Large intestine (tissue), 3 donors: ENCODE results near the gene IL17A. TPM values are rescaled to one million over a fixed set of nuclear protein-coding genes. Genes with fewer than 3 reads are reported as not detected.

ENCODE experiments used
- DNase-seq, 2 donors: peaks; one replicate each; pipeline versions ENCODE4 v3.0.0 to v3.0.0-alpha.2; 2013
- H3K27ac ChIP-seq: one replicate; pipeline ENCODE4 v1.5.1; 2013; ENCODE audit warnings: low read length
- H3K27me3 ChIP-seq: 2 replicates; pipeline ENCODE4 v1.6.1; 2013; ENCODE audit warnings: low read length; ENCODE audit not compliant: control insufficient read depth, insufficient read depth
- H3K36me3 ChIP-seq: 2 replicates; pipeline ENCODE4 v1.6.1; 2013; ENCODE audit warnings: low read length; ENCODE audit not compliant: control insufficient read depth, insufficient read depth
- H3K4me1 ChIP-seq: one replicate; pipeline ENCODE4 v1.6.1; 2013; ENCODE audit warnings: low read length; ENCODE audit not compliant: control insufficient read depth, insufficient read depth
- H3K4me3 ChIP-seq: one replicate; pipeline ENCODE4 v1.5.1; 2013; ENCODE audit warnings: low read length
- H3K9me3 ChIP-seq: one replicate; pipeline ENCODE4 v1.6.1; 2013; ENCODE audit warnings: mild to moderate bottlenecking, low read depth, low read length, moderate library complexity; ENCODE audit not compliant: control insufficient read depth
- WGBS: methylation state at CpG from one replicate; pipeline ENCODE4 v1.1.5; 2013; ENCODE audit warnings: low lambda C conversion rate; ENCODE audit not compliant: insufficient coverage; 5-methylcytosine and 5-hydroxymethylcytosine counted together
- polyA plus RNA-seq: library from polyadenylated mRNA; unstranded; fragments of 120-200 nt; gene quantifications from one replicate; pipeline ENCODE4 v1.2.1, GENCODE V29; 2013

IL17A gene
- polyA plus RNA-seq, 1 donor = 0.78 TPM

DNA sequence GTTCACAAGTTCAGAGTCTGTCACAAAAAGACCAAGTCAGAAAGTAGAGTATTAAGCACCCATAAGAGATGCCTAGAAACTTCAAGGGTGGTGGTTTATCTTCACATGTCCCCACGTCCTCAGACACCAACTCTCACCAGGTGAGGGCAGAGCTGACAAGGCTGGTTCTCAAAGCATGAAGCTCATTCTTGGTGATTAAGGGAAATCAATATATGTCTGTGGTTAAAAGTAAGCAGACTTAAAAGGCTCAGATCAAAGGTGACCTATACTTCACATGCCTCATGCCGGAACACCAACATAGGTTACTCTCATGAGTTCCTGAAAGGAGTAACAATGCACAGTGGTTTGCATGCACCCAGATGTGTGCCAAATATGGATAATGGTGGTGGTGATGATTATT lies 27.0 kb downstream of the IL17A start:
- Histone ChIP-seq H3K27ac (no peak overlapping the region), H3K4me3 (no peak overlapping the region), H3K27me3 (no peaks in the 10 kb centered on the region), H3K36me3 (no peaks in the 10 kb centered on the region), H3K9me3 (no peaks in the 10 kb centered on the region), H3K4me1 (peaks cover 10% of the 10 kb centered on the region)
- no peak for DNase-seq
- no CpG with 5 or more reads among the region's 2 CpGs for WGBS

DNA sequence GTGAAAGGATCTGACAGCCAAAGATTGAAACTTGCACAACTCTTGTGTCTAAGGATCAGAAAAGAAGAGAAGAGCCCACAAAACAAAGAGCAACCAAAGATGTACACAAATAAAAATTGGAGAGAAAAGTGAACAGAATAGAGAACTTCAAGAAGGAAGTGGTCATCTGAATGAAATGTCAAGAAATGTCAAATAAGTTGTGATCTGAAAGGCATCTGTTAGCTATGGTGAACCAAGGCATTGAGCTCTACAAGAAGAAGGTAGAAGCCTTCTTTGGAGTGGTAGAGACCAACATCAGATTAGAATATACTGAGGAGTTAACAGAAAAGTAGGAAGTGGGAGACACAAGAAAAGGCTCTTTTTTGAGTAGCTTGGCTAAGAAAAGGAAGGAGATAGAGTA lies 29.6 kb downstream of the IL17A start:
- no peak overlapping the region for H3K4me3 ChIP-seq
- H3K27me3 ChIP-seq = no peaks in the 10 kb centered on the region
- no peaks in the 10 kb centered on the region for H3K36me3 ChIP-seq
- no peak overlapping the region for H3K27ac ChIP-seq
- no peak for DNase-seq
- no peaks in the 10 kb centered on the region for H3K9me3 ChIP-seq
- peaks cover 11% of the 10 kb centered on the region for H3K4me1 ChIP-seq

DNA sequence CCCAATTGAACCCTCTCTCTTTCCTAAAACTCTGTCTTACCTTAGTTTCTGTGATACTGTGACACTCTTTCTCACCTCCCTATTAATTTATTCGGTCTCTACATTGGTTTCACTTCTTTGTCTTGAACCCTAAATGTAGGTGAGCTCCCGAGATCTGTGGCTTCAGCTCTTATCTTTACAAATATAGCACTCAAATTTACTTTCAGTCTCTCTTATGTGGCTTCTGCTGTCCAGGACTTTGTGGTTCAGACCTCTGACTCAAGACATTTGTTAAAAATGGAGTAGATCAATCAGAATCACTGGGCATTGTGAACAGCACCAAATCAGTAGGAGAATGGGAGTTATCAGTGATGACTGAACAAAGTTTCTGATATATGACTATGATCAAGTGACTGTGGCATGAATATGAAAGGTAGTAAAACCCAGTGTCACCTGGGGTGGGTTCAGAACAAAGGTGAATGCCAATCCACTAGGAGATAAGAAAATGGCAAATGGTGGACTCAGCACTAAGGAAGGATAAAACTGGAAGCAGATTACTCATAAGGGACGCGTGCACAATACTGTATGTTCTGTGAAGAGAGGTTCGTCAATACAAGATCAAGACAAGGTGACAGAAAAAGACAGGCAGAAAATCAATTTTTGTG lies 30.9 kb downstream of the IL17A start:
- no peak overlapping the region for H3K4me3 ChIP-seq
- H3K4me1 ChIP-seq = peaks cover 11% of the 10 kb centered on the region
- H3K9me3 ChIP-seq = no peaks in the 10 kb centered on the region
- 64% methylated on average over 5 of the region's 5 CpGs for WGBS
- DNase-seq = peak; percentile 77 to 86
- peak overlapping the region; percentile 74 for H3K27ac ChIP-seq
- H3K27me3 ChIP-seq = peaks cover 2% of the 10 kb centered on the region
- no peaks in the 10 kb centered on the region for H3K36me3 ChIP-seq

DNA sequence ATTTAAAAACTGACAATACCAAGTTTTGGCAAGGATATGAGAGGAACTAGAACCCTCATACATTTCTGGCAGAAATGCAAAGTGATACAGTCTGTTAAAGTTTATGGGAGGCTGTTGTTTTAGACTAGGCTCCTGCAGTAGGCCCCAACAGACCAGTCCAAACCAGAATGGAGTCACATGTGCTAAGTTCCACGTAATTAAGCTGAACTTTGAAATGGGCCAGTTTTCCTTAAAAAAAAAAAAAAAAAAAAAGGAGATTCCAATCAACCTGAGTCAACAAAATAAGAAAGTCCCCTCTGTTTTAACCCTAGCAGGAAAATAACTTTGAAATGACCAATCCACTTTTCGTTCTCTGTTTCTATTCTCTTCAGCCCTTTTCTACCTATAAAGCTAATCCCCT lies 31.6 kb downstream of the IL17A start:
- no peaks in the 10 kb centered on the region for H3K36me3 ChIP-seq
- WGBS = 45% methylated on average over 2 of the region's 2 CpGs
- H3K4me3 ChIP-seq = no peak overlapping the region
- no peaks in the 10 kb centered on the region for H3K9me3 ChIP-seq
- H3K27ac ChIP-seq = peak overlapping the region; percentile 74
- H3K27me3 ChIP-seq = peaks cover 2% of the 10 kb centered on the region
- peak in 1 of 2 donors; percentile 49 for DNase-seq
- peaks cover 11% of the 10 kb centered on the region for H3K4me1 ChIP-seq

DNA sequence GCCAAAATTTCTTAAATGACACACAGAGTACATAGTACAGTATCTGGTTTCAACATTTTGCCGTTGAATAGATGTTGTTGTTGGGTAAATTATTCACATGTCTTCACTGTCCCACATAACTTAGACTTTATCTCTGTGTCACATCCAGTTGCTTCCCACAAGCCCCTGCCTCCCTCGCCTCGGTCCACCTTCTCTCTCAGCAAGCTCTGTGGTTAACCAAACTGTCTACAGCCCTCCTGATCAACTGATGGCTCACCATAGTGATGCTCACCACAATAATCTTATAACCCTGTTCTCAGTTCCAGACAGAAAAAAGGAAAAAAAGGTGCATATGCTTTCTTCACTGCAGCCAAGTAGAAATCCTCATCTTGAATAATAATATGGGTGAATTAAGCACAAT lies 35.1 kb downstream of the IL17A start:
- Histone ChIP-seq H3K9me3 (no peaks in the 10 kb centered on the region), H3K27me3 (peaks cover 2% of the 10 kb centered on the region), H3K4me1 (peaks cover 11% of the 10 kb centered on the region), H3K4me3 (no peak overlapping the region), H3K36me3 (no peaks in the 10 kb centered on the region), H3K27ac (no peak overlapping the region)
- WGBS = no CpG with 5 or more reads among the region's 3 CpGs
- DNase-seq = no peak

DNA sequence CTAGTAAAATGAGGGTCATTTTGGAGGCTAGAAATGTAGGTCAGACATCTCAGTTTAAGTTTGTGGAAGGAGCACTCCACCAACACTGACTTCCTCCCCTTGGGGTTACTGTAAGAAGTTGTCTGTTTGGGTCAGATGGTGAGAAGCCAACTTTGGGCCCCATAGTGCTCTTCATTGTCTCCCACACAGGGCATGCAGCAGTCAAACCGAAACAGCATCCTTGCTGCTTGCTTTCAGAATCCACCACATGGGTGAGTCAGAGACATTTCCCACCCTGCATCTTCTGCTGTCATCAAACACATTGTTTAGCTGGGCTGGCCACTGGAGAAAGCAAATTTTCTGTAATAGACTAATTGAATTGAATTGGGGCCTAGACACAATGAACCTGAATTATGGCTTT lies 41.3 kb downstream of the IL17A start:
- Histone ChIP-seq H3K4me3 (no peak overlapping the region), H3K36me3 (no peaks in the 10 kb centered on the region), H3K27me3 (no peaks in the 10 kb centered on the region), H3K27ac (no peak overlapping the region), H3K9me3 (no peaks in the 10 kb centered on the region), H3K4me1 (no peaks in the 10 kb centered on the region)
- no CpG with 5 or more reads among the region's 1 CpG for WGBS
- no peak for DNase-seq

DNA sequence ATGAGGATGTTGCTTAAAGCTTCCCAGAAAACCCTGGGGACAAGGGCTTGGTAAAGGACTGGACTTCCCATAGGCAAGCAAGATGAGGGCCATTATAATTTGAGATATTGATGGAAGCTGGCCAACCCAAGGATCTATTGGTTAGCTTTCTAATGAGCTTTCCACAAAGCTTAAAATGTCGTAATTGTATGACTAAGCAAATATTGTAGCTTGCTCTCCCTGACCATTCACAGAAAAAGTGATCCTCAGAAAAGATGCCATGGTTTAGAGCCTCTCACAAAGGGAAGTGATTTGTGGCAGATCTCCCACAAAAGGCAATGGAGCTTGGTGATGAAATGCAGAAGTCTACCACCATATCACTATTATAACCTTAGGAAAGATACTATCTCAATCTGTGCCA lies 44.5 kb downstream of the IL17A start:
- no peaks in the 10 kb centered on the region for H3K27me3 ChIP-seq
- H3K4me3 ChIP-seq = no peak overlapping the region
- no CpG with 5 or more reads among the region's 1 CpG for WGBS
- no peak overlapping the region for H3K27ac ChIP-seq
- H3K36me3 ChIP-seq = no peaks in the 10 kb centered on the region
- H3K4me1 ChIP-seq = no peaks in the 10 kb centered on the region
- H3K9me3 ChIP-seq = no peaks in the 10 kb centered on the region
- no peak for DNase-seq

DNA sequence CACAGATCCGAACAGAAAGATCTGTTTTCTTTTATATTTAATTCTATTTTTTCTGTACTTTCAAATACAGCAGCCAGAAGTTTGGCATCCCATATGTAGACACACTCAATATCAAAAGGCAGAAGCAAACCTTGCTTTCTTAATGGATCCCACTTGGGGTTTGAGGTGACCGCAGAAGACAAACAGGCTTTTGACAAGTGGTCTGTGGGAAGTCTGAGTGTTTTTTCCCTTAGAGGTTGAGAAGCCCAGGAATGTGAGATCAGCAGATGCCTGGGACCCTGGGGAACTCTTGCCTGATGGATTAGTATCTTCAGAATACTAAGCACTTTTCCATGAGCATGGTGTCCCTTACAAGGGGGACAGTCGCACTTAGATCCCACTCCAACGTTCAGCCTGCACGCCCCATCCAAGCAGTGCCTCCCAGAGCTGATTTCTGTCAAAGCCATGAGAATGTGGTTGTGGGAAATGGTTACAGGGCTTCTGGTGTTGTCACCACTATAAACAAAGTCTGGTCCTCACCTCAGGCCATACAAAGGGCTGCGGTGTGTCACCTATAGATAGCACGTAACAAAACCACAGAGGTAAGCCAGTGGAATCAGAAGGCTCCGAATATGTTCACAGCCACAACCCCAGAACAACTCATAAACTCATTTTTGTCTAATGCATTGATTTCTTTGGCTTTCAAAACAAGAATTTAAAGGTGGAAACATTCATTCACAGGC lies 45.4 kb downstream of the IL17A start:
- H3K27ac ChIP-seq = no peak overlapping the region
- DNase-seq = no peak
- H3K36me3 ChIP-seq = no peaks in the 10 kb centered on the region
- no peaks in the 10 kb centered on the region for H3K4me1 ChIP-seq
- H3K27me3 ChIP-seq = no peaks in the 10 kb centered on the region
- H3K4me3 ChIP-seq = no peak overlapping the region
- no peaks in the 10 kb centered on the region for H3K9me3 ChIP-seq
- 100% methylated on average over 2 of the region's 8 CpGs for WGBS

DNA sequence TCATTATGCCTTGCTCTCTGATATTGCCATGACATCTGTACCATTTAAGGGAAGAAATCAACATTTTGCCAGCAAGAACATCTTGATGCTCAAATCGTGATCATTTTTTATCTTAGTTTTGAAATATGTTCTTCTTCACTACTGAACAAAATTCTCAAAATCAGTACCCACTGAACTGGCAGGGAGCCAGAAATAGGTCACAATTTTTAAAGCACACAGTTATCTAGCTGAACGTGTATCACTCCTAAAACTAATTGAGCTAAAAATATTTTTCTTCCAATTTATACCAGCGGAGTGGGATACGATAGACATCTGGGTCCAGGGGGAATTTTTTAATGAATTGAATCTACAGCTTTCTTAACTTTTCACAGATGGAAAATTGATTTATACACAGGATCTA lies 46.8 kb downstream of the IL17A start:
- Histone ChIP-seq H3K36me3 (no peaks in the 10 kb centered on the region), H3K27ac (no peak overlapping the region), H3K9me3 (no peaks in the 10 kb centered on the region), H3K4me1 (no peaks in the 10 kb centered on the region), H3K27me3 (no peaks in the 10 kb centered on the region), H3K4me3 (no peak overlapping the region)
- 83% methylated on average over 3 of the region's 4 CpGs for WGBS
- DNase-seq = no peak

DNA sequence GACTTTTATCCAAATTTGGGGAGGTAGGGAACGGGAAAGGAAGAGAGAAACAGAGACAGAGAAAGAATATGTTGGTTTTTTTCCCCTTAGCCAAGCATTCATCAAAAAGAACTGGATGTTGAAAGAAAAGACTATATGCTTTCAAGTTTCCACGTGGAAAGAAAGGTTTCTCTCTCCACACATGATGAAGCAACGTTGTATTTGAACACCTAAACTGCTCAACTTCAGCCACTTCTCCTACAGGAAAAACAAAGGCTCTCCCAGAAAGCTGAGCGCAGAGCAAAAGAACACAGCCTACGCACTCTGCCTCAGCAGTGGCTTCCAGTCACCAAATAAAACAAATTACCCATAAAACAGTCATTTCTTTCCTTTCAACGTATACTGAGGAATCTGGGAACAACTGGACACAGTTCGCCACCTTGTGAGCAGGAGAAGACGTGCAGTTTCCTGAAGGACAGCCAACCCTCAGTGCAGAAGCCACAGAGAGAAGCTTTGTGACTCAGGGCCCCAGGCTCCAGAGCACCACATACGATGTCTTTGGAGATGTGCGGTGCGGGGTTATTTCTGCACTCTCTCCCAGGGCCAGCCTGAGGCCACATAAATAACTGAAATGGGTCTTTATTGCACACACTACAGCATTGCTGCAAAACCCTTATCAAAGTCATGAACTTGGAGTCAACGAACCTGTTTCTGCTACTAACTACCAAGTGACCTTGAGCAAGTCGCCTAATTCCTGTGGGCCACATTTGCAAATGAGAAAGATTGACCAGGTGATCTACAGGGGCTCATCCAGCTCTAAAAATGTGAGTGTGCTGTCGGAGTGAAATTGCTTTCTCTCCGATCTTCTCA lies 48.0 kb downstream of the IL17A start:
- WGBS = 61% methylated on average over 5 of the region's 15 CpGs
- Histone ChIP-seq H3K36me3 (no peaks in the 10 kb centered on the region), H3K4me1 (no peaks in the 10 kb centered on the region), H3K27ac (no peak overlapping the region), H3K4me3 (no peak overlapping the region), H3K9me3 (no peaks in the 10 kb centered on the region), H3K27me3 (no peaks in the 10 kb centered on the region)
- DNase-seq = peak; percentile 57 to 67
